ENCODE measurements around the gene TACC3. TPM values are rescaled to one million over a fixed set of nuclear protein-coding genes. Genes with fewer than 3 reads are reported as not detected.
A peak's percentile ranks its signal among the peaks of the same experiment; 100 is the strongest.

TACC3 gene
- total RNA-seq, 2 experiments from 2014 or later: 189 to 190 TPM

GRCh38 chr4:1789552-1789951, 68.2 kb downstream of the TACC3 start:
- Mint-ChIP-seq H3K4me1 (no peaks in the 10 kb centered on the region), H3K27me3 (peaks cover 6% of the 10 kb centered on the region), H3K36me3 (no peaks in the 10 kb centered on the region), H3K27ac (no peak overlapping the region), H3K9me3 (no peaks in the 10 kb centered on the region), H3K4me3 (no peak overlapping the region)
- DNase-seq: no peak

DNA sequence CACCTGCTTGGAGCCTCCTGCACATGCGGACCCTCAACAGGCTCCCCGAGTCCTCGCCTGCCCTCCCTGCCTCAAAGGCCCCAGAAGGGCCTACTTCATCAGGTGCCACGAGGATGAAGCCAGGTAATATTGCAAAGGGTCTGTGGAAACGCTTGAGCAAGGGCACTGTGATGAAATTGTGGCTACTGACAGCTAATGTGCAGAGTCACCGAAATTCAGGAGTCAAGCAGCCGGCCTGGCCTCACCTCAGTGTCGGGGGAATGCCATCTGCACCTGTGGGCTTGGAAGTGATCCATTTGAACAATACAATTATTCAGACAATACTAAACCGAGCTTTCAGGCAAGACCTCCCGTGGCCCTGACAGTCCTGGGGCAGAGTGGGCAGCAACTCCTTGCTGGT, 68.7 kb downstream of the TACC3 start:
- H3K4me1 Mint-ChIP-seq: no peaks in the 10 kb centered on the region
- H3K36me3 Mint-ChIP-seq: no peaks in the 10 kb centered on the region
- no peak for DNase-seq
- H3K27ac Mint-ChIP-seq: no peak overlapping the region
- no peak overlapping the region for H3K4me3 Mint-ChIP-seq
- no peaks in the 10 kb centered on the region for H3K9me3 Mint-ChIP-seq
- peaks cover 6% of the 10 kb centered on the region for H3K27me3 Mint-ChIP-seq

DNA sequence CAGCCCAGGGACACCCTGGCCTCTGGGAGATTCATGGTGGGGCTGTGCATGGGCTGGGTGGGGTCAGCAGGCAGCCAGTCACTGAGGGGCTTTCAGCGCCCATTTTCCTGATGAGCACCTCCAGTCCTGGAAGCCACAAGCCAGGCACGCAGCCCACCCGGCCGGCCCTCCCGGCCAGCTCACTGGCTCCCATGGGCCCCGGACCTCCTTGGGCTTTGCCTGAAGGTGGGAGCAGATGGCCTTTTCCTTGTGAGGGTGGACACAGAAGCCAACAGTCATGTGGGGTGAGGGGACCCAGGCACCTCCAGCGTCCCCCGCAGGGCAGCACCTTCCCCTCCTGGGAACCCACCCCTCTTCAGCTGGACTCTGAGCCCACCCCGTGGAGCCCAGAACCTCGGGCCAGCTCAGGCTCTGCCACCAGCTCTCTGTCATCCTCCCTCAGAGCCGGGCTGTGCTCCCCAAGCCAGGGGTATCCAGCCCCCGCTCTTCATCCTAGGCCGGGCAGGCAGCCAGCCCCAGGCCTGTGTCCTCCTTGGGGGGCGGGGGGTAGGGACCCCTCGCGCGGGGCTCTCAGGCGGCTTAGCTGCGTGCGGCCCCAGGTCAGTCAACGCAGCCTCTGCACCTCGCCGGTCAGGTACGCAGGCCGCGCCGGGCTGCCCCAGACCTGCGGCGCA, 71.0 kb downstream of the TACC3 start:
- Mint-ChIP-seq H3K27me3 (peaks cover 20% of the 10 kb centered on the region), H3K27ac (no peak overlapping the region), H3K4me3 (no peak overlapping the region), H3K36me3 (no peaks in the 10 kb centered on the region), H3K9me3 (no peaks in the 10 kb centered on the region), H3K4me1 (no peaks in the 10 kb centered on the region)
- DNase-seq: no peak

GRCh38 chr4:1792832-1793495, 71.6 kb downstream of the TACC3 start, which contains the start of gene FGFR3:
Gene FGFR3, plus strand, starts transcription at chr4:1793293. Its CDS starts 642 bp downstream, at chr4:1793935.
- peak; percentile 59 for DNase-seq
- Mint-ChIP-seq H3K36me3 (no peaks in the 10 kb centered on the region), H3K27ac (no peak within 1 kb of the TSS), H3K4me3 (no peak within 1 kb of the TSS), H3K4me1 (no peaks in the 10 kb centered on the region), H3K27me3 (peaks cover 20% of the 10 kb centered on the region), H3K9me3 (no peaks in the 10 kb centered on the region)

DNA sequence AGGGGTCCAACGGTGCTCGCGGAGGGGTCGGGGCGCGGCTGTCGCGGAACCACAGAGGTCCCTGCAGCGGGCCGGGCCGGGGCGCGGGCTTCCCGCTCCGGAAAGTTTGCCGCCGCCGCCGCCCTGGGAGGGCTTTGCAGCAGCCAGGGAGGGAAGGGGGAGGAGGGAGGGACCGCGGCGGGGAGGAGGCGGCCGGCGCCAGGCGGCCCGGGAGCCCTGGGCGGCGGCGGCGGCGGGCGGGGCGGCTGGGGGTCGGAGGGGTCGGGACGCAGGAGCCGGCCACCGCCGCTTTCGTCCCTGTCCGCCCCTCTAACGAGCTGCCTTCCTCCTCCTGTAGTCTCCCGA, 72.1 kb downstream of the TACC3 start:
- H3K4me3 Mint-ChIP-seq: no peak overlapping the region
- H3K9me3 Mint-ChIP-seq: no peaks in the 10 kb centered on the region
- no peak overlapping the region for H3K27ac Mint-ChIP-seq
- DNase-seq: peak; percentile 36
- no peaks in the 10 kb centered on the region for H3K36me3 Mint-ChIP-seq
- no peaks in the 10 kb centered on the region for H3K4me1 Mint-ChIP-seq
- H3K27me3 Mint-ChIP-seq: peaks cover 21% of the 10 kb centered on the region

- no peak overlapping the region for H3K27ac Mint-ChIP-seq
- H3K9me3 Mint-ChIP-seq: no peaks in the 10 kb centered on the region
- no peaks in the 10 kb centered on the region for H3K36me3 Mint-ChIP-seq
- peaks cover 26% of the 10 kb centered on the region for H3K27me3 Mint-ChIP-seq
- no peak for DNase-seq
- H3K4me3 Mint-ChIP-seq: no peak overlapping the region
- no peaks in the 10 kb centered on the region for H3K4me1 Mint-ChIP-seq
Observed at GRCh38 chr4:1793940-1794808, 72.9 kb downstream of the TACC3 start.

Other genes starting within 250 kb of the TACC3 start
- 1 to 10 TPM in 1 of 2 experiments, under 1 TPM in 1; 0.82 to 1.3 TPM for gene FAM53A, start 37.2 kb upstream of the TACC3 start, total RNA-seq
- gene SLBP, start 9.2 kb upstream of the TACC3 start, total RNA-seq: 100 to 1,000 TPM; 183 to 184 TPM
- 10 to 100 TPM; 20.5 to 20.8 TPM for gene TMEM129, start 198 bp upstream of the TACC3 start, total RNA-seq
- not detected for gene FGFR3, start 71.8 kb downstream of the TACC3 start, total RNA-seq
- 10 to 100 TPM; 76.6 to 77.3 TPM for gene LETM1, start 134.6 kb downstream of the TACC3 start, total RNA-seq
- gene NSD2, start 149.9 kb downstream of the TACC3 start, total RNA-seq: 100 to 1,000 TPM; 181 to 184 TPM

Measured in activated naive CD8-positive, alpha-beta T cell treated with anti-CD3 and anti-CD28 coated beads for 36 hours (primary cell).